Measurements from ENCODE around the gene STEEP1. TPM values are rescaled to one million over a fixed set of nuclear protein-coding genes. Genes with fewer than 3 reads are reported as not detected.

Gene STEEP1
- total and polyA plus RNA-seq, 10 of the 15 experiments (the other 5 are each of a cell fraction or from before 2014, with no cell fraction given), result 15.1 to 53.8 (median 26.0) TPM

- intact Hi-C loops (cut with micrococcal nuclease; ENCODE audit: unreplicated experiment) (no loop called here), in situ Hi-C loops (cut with MboI) (no loop called here)
- ATAC-seq (no peak), DNase-seq (ENCODE audit: low read depth, low spot score) (no peak), FAIRE-seq (no peak)
- no peaks in the 10 kb centered on the region for H3K79me2 ChIP-seq (ENCODE audit: control insufficient read depth, insufficient read depth, low read length)
- no peak overlapping the region for H3K4me2 ChIP-seq (ENCODE audit: control insufficient read depth, insufficient read depth)
- no peak overlapping the region for H3K9ac ChIP-seq (ENCODE audit: control insufficient read depth, insufficient read depth, low read length)
- H3K4me1 ChIP-seq (ENCODE audit: control insufficient read depth, insufficient read depth, low read length), result no peaks in the 10 kb centered on the region
- H4K20me1 ChIP-seq (ENCODE audit: control insufficient read depth, insufficient read depth), result no peaks in the 10 kb centered on the region
- SMC1A ChIA-PET (ENCODE audit: uncharacterized antibody, unreplicated experiment), result interaction anchor here (1.6 kb wide), 1 partner anchor 10 kb away, joined by 6 read pairs; no protein-coding TSS in a partner anchor
- BruUV-seq (replicated peaks), result no TSS peak
- no peaks in the 10 kb centered on the region for H3K27me3 ChIP-seq (replicated peaks in 1 of 2; ENCODE audit: control insufficient read depth in 2 of 2, insufficient read depth in 2 of 2, low read length in 1 of 2)
- POLR2A ChIA-PET, result no interaction called here
- no peak overlapping the region for H2AFZ ChIP-seq (ENCODE audit: control insufficient read depth, low read depth, low read length)
- no peak overlapping the region for H3K4me3 ChIP-seq
- RAD21 ChIA-PET (ENCODE audit: unreplicated experiment), result interaction anchor here (0.7 kb wide), 1 partner anchor 254 kb away, joined by 3 read pairs; no protein-coding TSS in a partner anchor
- no peaks in the 10 kb centered on the region for H3K9me3 ChIP-seq (replicated peaks; ENCODE audit: control insufficient read depth, insufficient read depth, low read length)
- TF ChIP-seq CHD4 (IDR thresholded peaks at IDR 0.05), result no peak
- no peak for TF ChIP-seq SREBF1 (IDR thresholded peaks at IDR 0.05; ENCODE audit: low read length)
- no peak for TF ChIP-seq STAT3 (IDR thresholded peaks at IDR 0.05; ENCODE audit: low read depth, low read length)
- no peak for TF ChIP-seq IRF5 (IDR thresholded peaks at IDR 0.05; ENCODE audit: borderline replicate concordance)
- TF ChIP-seq BMI1 (IDR thresholded peaks at IDR 0.05; ENCODE audit: borderline replicate concordance), result no peak
- TF ChIP-seq SPI1 (IDR thresholded peaks at IDR 0.05; ENCODE audit: borderline replicate concordance, insufficient read depth, low read depth, low read length), result no peak
- no peak for TF ChIP-seq FOS (IDR thresholded peaks at IDR 0.05; ENCODE audit: borderline replicate concordance, extremely low read depth, insufficient read length)
- TF ChIP-seq RAD51 (IDR thresholded peaks at IDR 0.05), result no peak
- TF ChIP-seq MLLT1 (IDR thresholded peaks at IDR 0.05), result no peak
- TF ChIP-seq CREB1 (IDR thresholded peaks at IDR 0.05; ENCODE audit: low read depth), result no peak
- TF ChIP-seq ELK1 (IDR thresholded peaks at IDR 0.05; ENCODE audit: low read depth, low read length), result no peak
- TF ChIP-seq IRF3 (IDR thresholded peaks at IDR 0.05), result no peak
- TF ChIP-seq ZZZ3 (IDR thresholded peaks at IDR 0.05; ENCODE audit: control insufficient read depth, insufficient read length, low read depth), result no peak
- TF ChIP-seq SUPT20H (IDR thresholded peaks at IDR 0.05; ENCODE audit: borderline replicate concordance, control insufficient read depth, low read depth, low read length), result no peak
- TF ChIP-seq BACH1 (IDR thresholded peaks at IDR 0.05; ENCODE audit: borderline replicate concordance), result no peak
- no peak for TF ChIP-seq RB1 (IDR thresholded peaks at IDR 0.05; ENCODE audit: borderline replicate concordance)
- TF ChIP-seq ATF7 (IDR thresholded peaks at IDR 0.05; ENCODE audit: low read depth), result no peak
- no peak for TF ChIP-seq RAD21 (IDR thresholded peaks at IDR 0.05; ENCODE audit: insufficient read depth, low read depth, low read length)
- no peak for TF ChIP-seq HCFC1 (IDR thresholded peaks at IDR 0.05; ENCODE audit: low read length)
- CTCF ChIA-PET, result interaction anchor here (0.7 to 1.3 kb wide), 5 partner anchors 10 to 28 kb away, joined by 3 to 4 read pairs (median 3); no protein-coding TSS in a partner anchor
- H3K36me3 ChIP-seq (ENCODE audit: control insufficient read depth in 2 of 2, insufficient read depth in 2 of 2, low read length in 1 of 2), result no peaks in the 10 kb centered on the region
- H3K27ac ChIP-seq (ENCODE audit: control insufficient read depth, insufficient read depth), result no peak overlapping the region
- 24% methylated on average over 4 of the region's 4 CpGs for WGBS (ENCODE audit: insufficient coverage, insufficient replicate concordance, low lambda C conversion rate, missing lambda C conversion rate)
Measured at GRCh38 chrX:119505945-119506344, 59.3 kb downstream of the STEEP1 start.

Measured in GM12878 (cell line).